ENCODE data around the gene CCL25.
"Not testable (repeated sequence)": the region's sequence is repeated elsewhere in the genome, so short reads cannot be mapped to it uniquely, and the experiment has no call there.

CCL25 gene

GRCh38 chr19:8052464-8052859 is at the start of gene CCL25:
TSS of gene CCL25 (plus strand) at chr19:8052760. CDS start at chr19:8053050, 290 bp downstream.
- intact Hi-C loops (cut with DNase I): no loop called here
- no peak for DNase-seq

GRCh38 chr19:8004001-8004400 is 48.6 kb upstream of the CCL25 start:
- intact Hi-C loops (cut with DNase I): no loop called here

GRCh38 chr19:8004723-8005513 is 47.6 kb upstream of the CCL25 start:
- intact Hi-C loops (cut with DNase I): loop anchor here (1.0 to 5.0 kb wide), 2 partner anchors 33 to 62 kb away; partner anchors contain the start of gene TIMM44
- DNase-seq: no peak

More at GRCh38 chr19:8004001-8004400, 48.6 kb upstream of the CCL25 start:
- DNase-seq: no peak

GRCh38 chr19:8005534-8006256 is 46.9 kb upstream of the CCL25 start, which contains the start of gene ELAVL1:
TSS of gene ELAVL1 (minus strand) at chr19:8005641. CDS start at chr19:7991815, 13,826 bp downstream.
- intact Hi-C loops (cut with DNase I): loop anchor here (1.0 to 5.0 kb wide), 2 partner anchors 33 to 62 kb away; partner anchors contain the start of gene TIMM44
- DNase-seq: peak; percentile 78 to 98 (median 86)

- no peak for DNase-seq
- intact Hi-C loops (cut with DNase I): no loop called here
These were observed 34.8 kb upstream of the CCL25 start for GRCh38 chr19:8017808-8018207.

GRCh38 chr19:8020681-8021080 is 31.9 kb upstream of the CCL25 start:
- no peak for DNase-seq
- intact Hi-C loops (cut with DNase I): no loop called here

- intact Hi-C loops (cut with DNase I): no loop called here
- no peak for DNase-seq
These were observed 31.2 kb upstream of the CCL25 start for GRCh38 chr19:8021374-8021773.

GRCh38 chr19:8022275-8022674 is 30.3 kb upstream of the CCL25 start:
- no peak for DNase-seq
- intact Hi-C loops (cut with DNase I): no loop called here

- intact Hi-C loops (cut with DNase I): no loop called here
- no peak for DNase-seq
These were observed 29.2 kb upstream of the CCL25 start for GRCh38 chr19:8023371-8023770.

GRCh38 chr19:8024256-8024655 is 28.3 kb upstream of the CCL25 start:
- intact Hi-C loops (cut with DNase I); DNase-seq: not testable (repeated sequence)

- intact Hi-C loops (cut with DNase I): no loop called here
- DNase-seq: no peak
These were observed 27.2 kb upstream of the CCL25 start for GRCh38 chr19:8025316-8025715.

- DNase-seq: no peak
- intact Hi-C loops (cut with DNase I): no loop called here
These were observed 23.5 kb upstream of the CCL25 start for GRCh38 chr19:8028951-8029491.

GRCh38 chr19:8030960-8031359 is 21.6 kb upstream of the CCL25 start:
- intact Hi-C loops (cut with DNase I): no loop called here
- DNase-seq: no peak

- intact Hi-C loops (cut with DNase I); DNase-seq: not testable (repeated sequence)
These were observed 19.0 kb upstream of the CCL25 start for GRCh38 chr19:8033287-8034177.

- intact Hi-C loops (cut with DNase I): no loop called here
- no peak for DNase-seq
These were observed 18.4 kb upstream of the CCL25 start for GRCh38 chr19:8034178-8034525.

GRCh38 chr19:8036434-8037099 is 16.0 kb upstream of the CCL25 start:
- intact Hi-C loops (cut with DNase I): no loop called here

GRCh38 chr19:8038815-8039214 is 13.7 kb upstream of the CCL25 start:
- intact Hi-C loops (cut with DNase I): no loop called here
- no peak for DNase-seq

More at GRCh38 chr19:8036434-8037099, 16.0 kb upstream of the CCL25 start:
- no peak for DNase-seq

GRCh38 chr19:8039231-8039630 is 13.3 kb upstream of the CCL25 start:
- no peak for DNase-seq
- intact Hi-C loops (cut with DNase I): no loop called here

GRCh38 chr19:8041531-8041931 is 11.0 kb upstream of the CCL25 start:
- intact Hi-C loops (cut with DNase I): no loop called here
- DNase-seq: no peak

- intact Hi-C loops (cut with DNase I): no loop called here
- DNase-seq: no peak
These were observed 9.7 kb upstream of the CCL25 start for GRCh38 chr19:8042900-8043299.

Data from posterior cingulate gyrus (tissue), 11 donors.